ENCODE data around the gene GREB1. TPM values are rescaled to one million over a fixed set of nuclear protein-coding genes. Genes with fewer than 3 reads are reported as not detected.

Gene GREB1
- total and polyA plus RNA-seq, 7 experiments from 2014 or later, result 0.14 to 0.82 (median 0.25) TPM; not detected in 3

DNA sequence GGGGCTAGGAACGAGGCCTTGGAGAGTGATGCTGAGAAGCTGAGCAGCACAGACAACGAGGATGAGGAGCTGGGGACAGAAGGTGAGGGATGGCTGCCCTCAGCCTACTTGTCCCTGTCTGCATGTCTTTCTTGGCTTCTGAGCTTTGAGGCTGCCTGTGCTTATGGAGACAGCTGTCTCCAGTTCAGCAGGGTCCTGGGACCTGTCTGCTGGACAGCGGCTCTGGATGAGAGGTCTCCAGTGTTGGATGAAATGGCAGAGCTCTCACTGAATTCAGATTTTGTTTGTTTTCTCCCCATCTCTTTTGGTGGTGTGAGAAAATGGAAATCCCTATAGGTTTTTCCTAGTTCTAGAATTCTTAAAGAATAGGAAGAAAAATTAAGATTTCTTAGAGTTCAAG is 81.4 kb downstream of the GREB1 start:
- no peaks in the 10 kb centered on the region for H3K9me3 ChIP-seq (ENCODE audit: control insufficient read depth in 2 of 3, low read length in 3 of 3)
- CTCF ChIA-PET, result interaction anchor here (0.6 kb wide), 1 partner anchor 761 kb away, joined by 3 read pairs; no protein-coding TSS in a partner anchor
- Mint-ChIP-seq H3K4me3 (no peak overlapping the region), H3K36me3 (no peaks in the 10 kb centered on the region), H3K4me1 (no peaks in the 10 kb centered on the region), H3K27ac (no peak overlapping the region), H3K27me3 (peaks cover 0 to 8% (median 0%) of the 10 kb centered on the region in 5 donors), H3K9me3 (no peaks in the 10 kb centered on the region)
- H3K27ac ChIP-seq (ENCODE audit: low read depth, low read length), result no peak overlapping the region
- DNase-seq (no peak), ATAC-seq (no peak)
- H3K4me3 ChIP-seq (ENCODE audit: low read length), result no peak overlapping the region
- no peaks in the 10 kb centered on the region for H3K36me3 ChIP-seq (ENCODE audit: control insufficient read depth in 2 of 3, insufficient read depth in 3 of 3, low read length in 3 of 3)
- no peaks in the 10 kb centered on the region for H3K27me3 ChIP-seq (ENCODE audit: control insufficient read depth in 2 of 2, insufficient read depth in 2 of 2, low read length in 2 of 2)
- H3K4me1 ChIP-seq (ENCODE audit: control insufficient read depth in 2 of 2, insufficient read depth in 2 of 2, low read length in 2 of 2), result no peaks in the 10 kb centered on the region
- intact Hi-C loops (cut with micrococcal nuclease), result no loop called here
- POLR2A ChIA-PET, result no interaction called here

GRCh38 chr2:11616097-11616687 is 82.3 kb downstream of the GREB1 start:
- no peak overlapping the region for H3K4me3 Mint-ChIP-seq
- POLR2A ChIA-PET, result no interaction called here
- intact Hi-C loops (cut with micrococcal nuclease), result no loop called here

DNA sequence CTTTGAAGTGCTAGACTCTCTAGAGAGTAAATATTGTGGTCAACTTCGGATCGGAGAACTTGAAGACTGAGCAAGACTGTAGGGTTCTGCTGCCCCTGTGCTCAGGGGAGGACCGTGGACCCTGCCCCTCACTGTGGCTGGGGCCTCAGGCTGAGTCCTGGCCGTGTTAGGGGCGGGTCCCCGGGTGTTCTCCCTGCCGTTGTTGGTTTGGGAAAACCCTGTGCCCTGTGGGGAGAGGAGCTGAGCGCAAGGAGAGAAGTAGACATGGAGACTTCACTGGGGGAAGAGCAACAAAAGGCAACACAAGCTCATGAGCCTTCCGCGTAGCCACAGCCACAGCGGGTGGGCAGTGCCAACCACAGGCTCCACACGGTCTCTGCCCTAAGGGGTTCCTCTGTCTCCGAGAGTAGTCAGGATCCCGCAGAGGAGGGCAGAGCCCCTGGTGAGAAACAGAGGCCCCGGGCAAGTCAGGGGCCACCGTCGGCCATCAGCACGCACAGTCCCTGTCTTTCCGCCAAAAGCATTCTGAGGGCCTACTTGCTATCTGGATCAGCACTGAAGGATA is 83.1 kb downstream of the GREB1 start:
- ChIA-PET POLR2A (no interaction called here), CTCF (no interaction called here)
- ATAC-seq (no peak), DNase-seq (no peak)
- Mint-ChIP-seq H3K4me3 (no peak overlapping the region), H3K9me3 (no peaks in the 10 kb centered on the region), H3K27me3 (no peaks in the 10 kb centered on the region), H3K36me3 (no peaks in the 10 kb centered on the region), H3K27ac (no peak overlapping the region), H3K4me1 (no peaks in the 10 kb centered on the region)
- H3K4me3 ChIP-seq (ENCODE audit: low read length), result no peak overlapping the region
- H3K4me1 ChIP-seq (ENCODE audit: control insufficient read depth in 2 of 2, insufficient read depth in 2 of 2, low read length in 2 of 2), result no peaks in the 10 kb centered on the region
- H3K36me3 ChIP-seq (ENCODE audit: control insufficient read depth in 2 of 3, insufficient read depth in 3 of 3, low read length in 3 of 3), result no peaks in the 10 kb centered on the region
- H3K9me3 ChIP-seq (ENCODE audit: control insufficient read depth in 2 of 3, low read length in 3 of 3), result no peaks in the 10 kb centered on the region
- no peaks in the 10 kb centered on the region for H3K27me3 ChIP-seq (ENCODE audit: control insufficient read depth in 2 of 2, insufficient read depth in 2 of 2, low read length in 2 of 2)
- H3K27ac ChIP-seq (ENCODE audit: low read depth, low read length), result no peak overlapping the region
- intact Hi-C loops (cut with micrococcal nuclease), result no loop called here

More at GRCh38 chr2:11616097-11616687, 82.3 kb downstream of the GREB1 start:
- CTCF ChIA-PET, result no interaction called here
- no peaks in the 10 kb centered on the region for H3K27me3 ChIP-seq (ENCODE audit: control insufficient read depth in 2 of 2, insufficient read depth in 2 of 2, low read length in 2 of 2)
- no peak overlapping the region for H3K4me3 ChIP-seq (ENCODE audit: low read length)
- peak overlapping the region in 1 of 9 donors; percentile 29 for H3K27ac Mint-ChIP-seq
- H3K4me1 Mint-ChIP-seq, result no peaks in the 10 kb centered on the region
- no peaks in the 10 kb centered on the region for H3K4me1 ChIP-seq (ENCODE audit: control insufficient read depth in 2 of 2, insufficient read depth in 2 of 2, low read length in 2 of 2)
- no peaks in the 10 kb centered on the region for H3K36me3 ChIP-seq (ENCODE audit: control insufficient read depth in 2 of 3, insufficient read depth in 3 of 3, low read length in 3 of 3)
- DNase-seq, result no peak
- no peak overlapping the region for H3K27ac ChIP-seq (ENCODE audit: low read depth, low read length)
- no peaks in the 10 kb centered on the region for H3K9me3 Mint-ChIP-seq
- H3K27me3 Mint-ChIP-seq, result peaks cover 0 to 6% (median 0%) of the 10 kb centered on the region in 5 donors
- H3K9me3 ChIP-seq (ENCODE audit: control insufficient read depth in 2 of 3, low read length in 3 of 3), result no peaks in the 10 kb centered on the region
- no peaks in the 10 kb centered on the region for H3K36me3 Mint-ChIP-seq
- ATAC-seq, result no peak

GRCh38 chr2:11617527-11617926 is 83.7 kb downstream of the GREB1 start:
- no peaks in the 10 kb centered on the region for H3K4me1 Mint-ChIP-seq
- H3K4me3 ChIP-seq (ENCODE audit: low read length), result no peak overlapping the region
- H3K9me3 Mint-ChIP-seq, result no peaks in the 10 kb centered on the region
- ChIA-PET CTCF (no interaction called here), POLR2A (no interaction called here)
- H3K27me3 ChIP-seq (ENCODE audit: control insufficient read depth in 2 of 2, insufficient read depth in 2 of 2, low read length in 2 of 2), result no peaks in the 10 kb centered on the region
- intact Hi-C loops (cut with micrococcal nuclease), result no loop called here
- no peaks in the 10 kb centered on the region for H3K36me3 ChIP-seq (ENCODE audit: control insufficient read depth in 2 of 3, insufficient read depth in 3 of 3, low read length in 3 of 3)
- H3K27me3 Mint-ChIP-seq, result no peaks in the 10 kb centered on the region
- no peak overlapping the region for H3K4me3 Mint-ChIP-seq
- H3K36me3 Mint-ChIP-seq, result no peaks in the 10 kb centered on the region
- DNase-seq, result no peak
- no peaks in the 10 kb centered on the region for H3K9me3 ChIP-seq (ENCODE audit: control insufficient read depth in 2 of 3, low read length in 3 of 3)
- ATAC-seq, result no peak
- H3K27ac ChIP-seq (ENCODE audit: low read depth, low read length), result no peak overlapping the region
- H3K4me1 ChIP-seq (ENCODE audit: control insufficient read depth in 2 of 2, insufficient read depth in 2 of 2, low read length in 2 of 2), result no peaks in the 10 kb centered on the region
- H3K27ac Mint-ChIP-seq, result no peak overlapping the region

- POLR2A ChIA-PET, result no interaction called here
These were observed 84.3 kb downstream of the GREB1 start for GRCh38 chr2:11617984-11618707.

GRCh38 chr2:11618708-11619062 is 84.8 kb downstream of the GREB1 start:
- CTCF ChIA-PET, result no interaction called here
- intact Hi-C loops (cut with micrococcal nuclease), result no loop called here

More at GRCh38 chr2:11617984-11618707, 84.3 kb downstream of the GREB1 start:
- Histone ChIP-seq H3K27ac (ENCODE audit: low read depth, low read length) (no peak overlapping the region), H3K27me3 (ENCODE audit: control insufficient read depth in 2 of 2, insufficient read depth in 2 of 2, low read length in 2 of 2) (no peaks in the 10 kb centered on the region), H3K9me3 (ENCODE audit: control insufficient read depth in 2 of 3, low read length in 3 of 3) (no peaks in the 10 kb centered on the region), H3K4me1 (ENCODE audit: control insufficient read depth in 2 of 2, insufficient read depth in 2 of 2, low read length in 2 of 2) (no peaks in the 10 kb centered on the region), H3K36me3 (ENCODE audit: control insufficient read depth in 2 of 3, insufficient read depth in 3 of 3, low read length in 3 of 3) (no peaks in the 10 kb centered on the region), H3K4me3 (ENCODE audit: low read length) (no peak overlapping the region)
- Mint-ChIP-seq H3K4me3 (no peak overlapping the region), H3K4me1 (no peaks in the 10 kb centered on the region), H3K36me3 (no peaks in the 10 kb centered on the region), H3K27ac (no peak overlapping the region), H3K9me3 (no peaks in the 10 kb centered on the region), H3K27me3 (no peaks in the 10 kb centered on the region)
- CTCF ChIA-PET, result no interaction called here
- DNase-seq (no peak), ATAC-seq (peak; percentile 33)
- intact Hi-C loops (cut with micrococcal nuclease), result no loop called here

GRCh38 chr2:11621410-11621809 is 87.6 kb downstream of the GREB1 start:
- no peaks in the 10 kb centered on the region for H3K36me3 ChIP-seq (ENCODE audit: control insufficient read depth in 2 of 3, insufficient read depth in 3 of 3, low read length in 3 of 3)
- Mint-ChIP-seq H3K36me3 (no peaks in the 10 kb centered on the region), H3K9me3 (peaks cover 0 to 4% (median 0%) of the 10 kb centered on the region in 11 donors), H3K4me1 (no peaks in the 10 kb centered on the region), H3K27me3 (no peaks in the 10 kb centered on the region), H3K4me3 (no peak overlapping the region), H3K27ac (no peak overlapping the region)
- H3K27ac ChIP-seq (ENCODE audit: low read depth, low read length), result no peak overlapping the region
- POLR2A ChIA-PET, result no interaction called here
- CTCF ChIA-PET, result no interaction called here
- H3K27me3 ChIP-seq (ENCODE audit: control insufficient read depth in 2 of 2, insufficient read depth in 2 of 2, low read length in 2 of 2), result no peaks in the 10 kb centered on the region
- H3K4me3 ChIP-seq (ENCODE audit: low read length), result no peak overlapping the region
- H3K4me1 ChIP-seq (ENCODE audit: control insufficient read depth in 2 of 2, insufficient read depth in 2 of 2, low read length in 2 of 2), result no peaks in the 10 kb centered on the region
- ATAC-seq (no peak), DNase-seq (no peak)
- H3K9me3 ChIP-seq (ENCODE audit: control insufficient read depth in 2 of 3, low read length in 3 of 3), result no peaks in the 10 kb centered on the region
- intact Hi-C loops (cut with micrococcal nuclease), result no loop called here

More at GRCh38 chr2:11618708-11619062, 84.8 kb downstream of the GREB1 start:
- H3K9me3 Mint-ChIP-seq, result no peaks in the 10 kb centered on the region
- ATAC-seq, result peak; percentile 20
- no peaks in the 10 kb centered on the region for H3K4me1 Mint-ChIP-seq
- Histone ChIP-seq H3K9me3 (ENCODE audit: control insufficient read depth in 2 of 3, low read length in 3 of 3) (no peaks in the 10 kb centered on the region), H3K27ac (ENCODE audit: low read depth, low read length) (no peak overlapping the region), H3K36me3 (ENCODE audit: control insufficient read depth in 2 of 3, insufficient read depth in 3 of 3, low read length in 3 of 3) (no peaks in the 10 kb centered on the region), H3K27me3 (ENCODE audit: control insufficient read depth in 2 of 2, insufficient read depth in 2 of 2, low read length in 2 of 2) (no peaks in the 10 kb centered on the region), H3K4me1 (ENCODE audit: control insufficient read depth in 2 of 2, insufficient read depth in 2 of 2, low read length in 2 of 2) (no peaks in the 10 kb centered on the region), H3K4me3 (ENCODE audit: low read length) (no peak overlapping the region)
- H3K36me3 Mint-ChIP-seq, result no peaks in the 10 kb centered on the region
- no peak for DNase-seq
- no peak overlapping the region for H3K27ac Mint-ChIP-seq
- no peaks in the 10 kb centered on the region for H3K27me3 Mint-ChIP-seq
- no peak overlapping the region for H3K4me3 Mint-ChIP-seq
- POLR2A ChIA-PET, result no interaction called here

Measured in naive thymus-derived CD4-positive, alpha-beta T cell (primary cell).